GM12891 (cell line): ENCODE measurements around the gene MAPK4.

Source experiments
- POLR2A ChIP-seq: IDR thresholded peaks from 2 replicates; pipeline ENCODE4 v1.6.1; 2011; ENCODE audit warnings: low read depth, low read length, control low read depth
- SPI1 ChIP-seq: IDR thresholded peaks from 2 replicates; pipeline ENCODE4 v1.6.1; 2011; ENCODE audit warnings: low read depth, low read length, control low read depth
- TAF1 ChIP-seq: IDR thresholded peaks from 2 replicates; pipeline ENCODE4 v1.6.1; 2011; ENCODE audit warnings: low read depth, low read length, control low read depth

GRCh38 chr18:50649821-50650220, 89.9 kb downstream of the MAPK4 start:
- no peak for TF ChIP-seq POLR2A
- no peak for TF ChIP-seq SPI1
- no peak for TF ChIP-seq TAF1
